H1 (cell line): ENCODE data around the gene TBC1D22A. TPM values are rescaled to one million over a fixed set of nuclear protein-coding genes. Genes with fewer than 3 reads are reported as not detected.

Experiments
- CTCF ChIA-PET: fragments of 300-600 bp; sonication (Branson Sonifier 250); formaldehyde crosslinking; loops from one replicate; lab custom pipeline; 2021; ENCODE audit not compliant: partially characterized antibody; lab: Charles Lee
- POLR2A ChIA-PET: fragments of 300-600 bp; sonication (Branson Sonifier 250); formaldehyde crosslinking; loops from one replicate; lab custom pipeline; 2021; ENCODE audit warnings: inconsistent platforms; ENCODE audit not compliant: partially characterized antibody; lab: Charles Lee
- DNase-seq, 2 experiments: peaks; one replicate each; pipeline versions ENCODE4 v3.0.0 to v3.0.0-alpha.2; 2010 to 2022; ENCODE audit warnings: low spot score in 2 of 2, low read depth in 1 of 2, mixed read lengths in 1 of 2
- FAIRE-seq: peaks from 2 replicates; lab custom pipeline; 2011; peaks lifted over from hg19 to GRCh38; lab: Jason Lieb, UNC
- H2AFZ ChIP-seq: 2 replicates; pipeline ENCODE4 v1.8.1; 2012; ENCODE audit warnings: low read length, inconsistent platforms
- H2AK5ac ChIP-seq: 2 replicates; pipeline ENCODE4 v1.6.1; 2013; ENCODE audit warnings: low read depth, low read length
- H2BK120ac ChIP-seq: replicated peaks from 2 replicates; pipeline ENCODE3; 2013; ENCODE audit warnings: low read depth, low read length, inconsistent platforms
- H2BK12ac ChIP-seq: 2 replicates; pipeline ENCODE4 v1.6.1; 2013; ENCODE audit warnings: low read depth, low read length
- H2BK15ac ChIP-seq: 2 replicates; pipeline ENCODE4 v1.6.1; 2013; ENCODE audit warnings: low read length
- H2BK20ac ChIP-seq: 2 replicates; pipeline ENCODE4 v1.6.1; 2013; ENCODE audit warnings: low read length
- H2BK5ac ChIP-seq: 2 replicates; pipeline ENCODE4 v1.6.1; 2013; ENCODE audit warnings: low read depth, low read length
- H3K14ac ChIP-seq: 2 replicates; pipeline ENCODE4 v1.6.1; 2013; ENCODE audit warnings: inconsistent platforms; ENCODE audit not compliant: insufficient read length
- H3K18ac ChIP-seq: 2 replicates; pipeline ENCODE4 v1.6.1; 2013; ENCODE audit warnings: low read length; ENCODE audit errors: extremely low read depth
- H3K23ac ChIP-seq: 2 replicates; pipeline ENCODE4 v1.6.1; 2013; ENCODE audit warnings: inconsistent platforms; ENCODE audit not compliant: insufficient read length
- H3K23me2 ChIP-seq: 2 replicates; pipeline ENCODE4 v1.6.1; 2013; ENCODE audit warnings: low read depth, low read length
- H3K27ac ChIP-seq: 2 replicates; pipeline ENCODE4 v1.6.1; 2011; ENCODE audit warnings: low read depth, low read length, inconsistent platforms
- H3K27me3 ChIP-seq, 4 experiments: replicated peaks in 1 of 4; 1 replicate in 1 of 4; 2 replicates in 3 of 4; pipeline versions ENCODE4 v1.6.1 to v1.8.1; 2011 to 2013; ENCODE audit warnings: low read length in 3 of 4, mild to moderate bottlenecking in 3 of 4, inconsistent platforms in 2 of 4, mixed read lengths in 2 of 4, moderate library complexity in 1 of 4; ENCODE audit not compliant: control insufficient read depth in 3 of 4, insufficient read depth in 3 of 4; ENCODE audit errors: extremely low read depth in 1 of 4
- H3K36me3 ChIP-seq, 4 experiments: 2 replicates each; pipeline versions ENCODE4 v1.6.1 to v1.8.1; 2011 to 2013; ENCODE audit warnings: mild to moderate bottlenecking in 4 of 4, low read length in 3 of 4, moderate library complexity in 2 of 4, control low read depth in 1 of 4, inconsistent platforms in 1 of 4; ENCODE audit not compliant: insufficient read depth in 4 of 4, control insufficient read depth in 2 of 4
- H3K4ac ChIP-seq: replicated peaks from 2 replicates; pipeline ENCODE3; 2013; ENCODE audit warnings: low read length, low read depth, mixed read lengths, inconsistent platforms; ENCODE audit not compliant: insufficient read length
- H3K4me1 ChIP-seq, 4 experiments: replicated peaks in 1 of 4; 1 replicate in 1 of 4; 2 replicates in 3 of 4; pipeline versions ENCODE4 v1.6.1 to v1.8.1; 2011 to 2013; ENCODE audit warnings: low read length in 3 of 4, inconsistent platforms in 2 of 4, mixed read lengths in 1 of 4; ENCODE audit not compliant: insufficient read depth in 4 of 4, control insufficient read depth in 3 of 4
- H3K4me2 ChIP-seq, 2 experiments: 2 replicates each; pipeline versions ENCODE4 v1.6.1 to v1.8.1; 2011 to 2013; ENCODE audit warnings: low read depth in 2 of 2, low read length in 2 of 2, control low read depth in 1 of 2, inconsistent platforms in 1 of 2, mild to moderate bottlenecking in 1 of 2; ENCODE audit not compliant: insufficient read depth in 1 of 2
- H3K4me3 ChIP-seq, 4 experiments: fragments of 200-600, 300-600 bp in 1 of 4; sonication (generic), shearing (Covaris generic), sonication (Bioruptor Twin) in 1 of 4; 2 replicates each; pipeline versions ENCODE4 v1.5.1 to v1.8.1; 2011 to 2016; ENCODE audit warnings: low read length in 4 of 4, low read depth in 3 of 4, control low read depth in 2 of 4, inconsistent platforms in 2 of 4, mild to moderate bottlenecking in 2 of 4, mixed read lengths in 1 of 4, moderate library complexity in 1 of 4; ENCODE audit not compliant: insufficient read depth in 2 of 4; ENCODE audit errors: extremely low read depth in 1 of 4
- H3K56ac ChIP-seq: replicated peaks from 2 replicates; pipeline ENCODE3; 2013; ENCODE audit warnings: low read depth, mild to moderate bottlenecking, mixed read lengths, low read length, inconsistent platforms; ENCODE audit not compliant: insufficient read length
- H3K79me1 ChIP-seq: 2 replicates; pipeline ENCODE4 v1.6.1; 2013; ENCODE audit warnings: low read depth, low read length, control low read depth
- H3K79me2 ChIP-seq, 2 experiments: 2 replicates each; pipeline versions ENCODE4 v1.6.1 to v1.8.1; 2012 to 2013; ENCODE audit warnings: low read length in 2 of 2, mild to moderate bottlenecking in 2 of 2, inconsistent platforms in 1 of 2; ENCODE audit not compliant: insufficient read depth in 2 of 2, control insufficient read depth in 1 of 2
- H3K9ac ChIP-seq, 4 experiments: replicated peaks in 1 of 4; 1 replicate in 1 of 4; 2 replicates in 3 of 4; pipeline versions ENCODE4 v1.6.1 to v1.8.1; 2011 to 2013; ENCODE audit warnings: low read depth in 3 of 4, low read length in 3 of 4, control low read depth in 2 of 4, mild to moderate bottlenecking in 2 of 4, moderate library complexity in 2 of 4, inconsistent platforms in 1 of 4; ENCODE audit errors: extremely low read depth in 1 of 4
- H3K9me3 ChIP-seq, 2 experiments: 2 replicates each; pipeline versions ENCODE4 v1.6.1 to v1.8.1; 2012 to 2013; ENCODE audit warnings: mild to moderate bottlenecking in 2 of 2, moderate library complexity in 2 of 2, control low read depth in 1 of 2, inconsistent platforms in 1 of 2, low read depth in 1 of 2, low read length in 1 of 2, mixed read lengths in 1 of 2; ENCODE audit not compliant: insufficient read depth in 2 of 2
- H4K20me1 ChIP-seq, 2 experiments: replicated peaks in 1 of 2; 2 replicates each; pipeline versions ENCODE3 to v1.8.1; 2011 to 2013; ENCODE audit warnings: inconsistent platforms in 2 of 2, low read length in 2 of 2, mild to moderate bottlenecking in 1 of 2; ENCODE audit not compliant: insufficient read depth in 2 of 2, control insufficient read depth in 1 of 2
- H4K5ac ChIP-seq: 2 replicates; pipeline ENCODE4 v1.6.1; 2013; ENCODE audit warnings: low read length, low read depth, mixed read lengths, inconsistent platforms; ENCODE audit not compliant: insufficient read length
- H4K8ac ChIP-seq: 2 replicates; pipeline ENCODE4 v1.8.0; 2013; ENCODE audit warnings: mild to moderate bottlenecking, moderate library complexity, low read length, inconsistent platforms; ENCODE audit not compliant: insufficient read depth; ENCODE audit errors: extremely low read depth
- H4K91ac ChIP-seq: replicated peaks from 2 replicates; pipeline ENCODE3; 2013; ENCODE audit warnings: low read length, mixed read lengths, inconsistent platforms; ENCODE audit not compliant: insufficient read length
- CTBP2 ChIP-seq: IDR thresholded peaks from 2 replicates; pipeline ENCODE4 v1.7.0; 2011; ENCODE audit warnings: borderline replicate concordance, mild to moderate bottlenecking, moderate library complexity, mixed read lengths, low read length; ENCODE audit not compliant: insufficient read depth, insufficient read length
- NANOG ChIP-seq: IDR thresholded peaks from 2 replicates; pipeline ENCODE4 v1.6.1; 2011; ENCODE audit warnings: low read length, low read depth, mild to moderate bottlenecking, inconsistent platforms; ENCODE audit not compliant: insufficient read depth, poor library complexity, severe bottlenecking
- SAP30 ChIP-seq: fragments of 300-600 bp; sonication (generic); IDR thresholded peaks from 2 replicates; pipeline ENCODE4 v1.7.1; 2012; ENCODE audit warnings: low read length, moderate library complexity, mild to moderate bottlenecking, inconsistent platforms; ENCODE audit not compliant: insufficient read depth, insufficient replicate concordance
- WGBS, 2 experiments: shearing (Covaris generic) in 1 of 2; methylation state at CpG; one replicate each; pipeline versions ENCODE4 v1.1.6 to v1.1.7; 2013 to 2015; ENCODE audit warnings: low lambda C conversion rate in 2 of 2, mixed read lengths in 2 of 2, inconsistent platforms in 1 of 2, low coverage in 1 of 2, missing lambda C conversion rate in 1 of 2; ENCODE audit not compliant: insufficient replicate concordance in 2 of 2, insufficient coverage in 1 of 2, insufficient read length in 1 of 2; ENCODE audit errors: extremely low coverage in 1 of 2, missing lambda C conversion rate in 1 of 2; 5-methylcytosine and 5-hydroxymethylcytosine counted together
- polyA plus RNA-seq, 7 experiments: library from polyadenylated mRNA; depleted of rRNA in 3 of 7; stranded (reverse) in 5 of 7; unstranded in 2 of 7; fragments of >200 nt in 5 of 7; fragments of 200-250 nt in 2 of 7; gene quantifications; 1 replicate in 5 of 7; 2 replicates in 1 of 7; 4 replicates in 1 of 7; pipeline versions ENCODE4 v1.2.1 to v1.2.3, GENCODE V29; 2011 to 2013; ENCODE audit warnings: missing spikeins in 2 of 7, mixed read lengths in 2 of 7
- total RNA-seq: library from RNA; stranded (reverse); fragmentation: NEBNext Ultra II Directional; extraction: Animal tissue kit (Norgen Biotek cat#: 25700); gene quantifications from 2 replicates; pipeline ENCODE4 v1.2.1, GENCODE V29; 2021

TBC1D22A gene
- total and polyA plus RNA-seq, 2 of the 8 experiments (the other 6 are each of a cell fraction or from before 2014, with no cell fraction given) = 11.9 to 18.4 TPM

GRCh38 chr22:47034076-47034808 lies 271.8 kb downstream of the TBC1D22A start:
- no peak for TF ChIP-seq SAP30
- TF ChIP-seq NANOG = no peak
- TF ChIP-seq CTBP2 = no peak
- no peak overlapping the region for H3K23ac ChIP-seq
- H4K91ac ChIP-seq = no peak overlapping the region
- no peak overlapping the region for H3K4me3 ChIP-seq
- H4K8ac ChIP-seq = no peak overlapping the region
- H3K4ac ChIP-seq = no peak overlapping the region
- H3K14ac ChIP-seq = no peak overlapping the region
- no peak overlapping the region for H2BK12ac ChIP-seq
- no peak overlapping the region for H3K56ac ChIP-seq
- no peak overlapping the region for H2AFZ ChIP-seq
- H3K4me1 ChIP-seq = peaks cover 0 to 6% (median 0%) of the 10 kb centered on the region in 4 experiments; a peak in 3 of 7 replicates
- no peak overlapping the region for H2BK15ac ChIP-seq
- 87% methylated on average over 20 of the region's 21 CpGs; no CpG with 5 or more reads in 1 of the 2 experiments for WGBS, 2 experiments
- no peak overlapping the region for H3K9ac ChIP-seq
- ChIA-PET CTCF (interaction anchor here (1.6 to 2.3 kb wide), 2 partner anchors 21 to 207 kb away, joined by 5 to 10 read pairs; no protein-coding TSS in a partner anchor), POLR2A (no interaction called here)
- H3K79me2 ChIP-seq = no peaks in the 10 kb centered on the region
- H2AK5ac ChIP-seq = no peak overlapping the region
- H3K18ac ChIP-seq = no peak overlapping the region
- peaks cover 2 to 5% of the 10 kb centered on the region in 2 experiments for H4K20me1 ChIP-seq
- no peaks in the 10 kb centered on the region for H3K23me2 ChIP-seq
- no peak overlapping the region for H2BK120ac ChIP-seq
- H3K27ac ChIP-seq = no peak overlapping the region
- DNase-seq (no peak), FAIRE-seq (no peak)
- H3K36me3 ChIP-seq = no peaks in the 10 kb centered on the region
- H4K5ac ChIP-seq = no peak overlapping the region
- H3K27me3 ChIP-seq = no peaks in the 10 kb centered on the region
- no peak overlapping the region for H3K4me2 ChIP-seq
- no peak overlapping the region for H2BK20ac ChIP-seq
- H3K9me3 ChIP-seq = no peaks in the 10 kb centered on the region
- no peak overlapping the region for H2BK5ac ChIP-seq
- peaks cover 4% of the 10 kb centered on the region for H3K79me1 ChIP-seq
